HL-60 (cell line): ENCODE data around the gene SLAIN1.

Experiments
- REST ChIP-seq: IDR thresholded peaks from 2 replicates; pipeline ENCODE4 v1.6.1; 2012; ENCODE audit warnings: low read depth; ENCODE audit not compliant: insufficient replicate concordance
- TF ChIP-seq, protein P1 (sequence below): IDR thresholded peaks from one replicate; pipeline ENCODE4 v1.5.1; 2011; ENCODE audit warnings: low read length, control low read depth, inconsistent platforms; ENCODE audit not compliant: insufficient read depth

DNA sequence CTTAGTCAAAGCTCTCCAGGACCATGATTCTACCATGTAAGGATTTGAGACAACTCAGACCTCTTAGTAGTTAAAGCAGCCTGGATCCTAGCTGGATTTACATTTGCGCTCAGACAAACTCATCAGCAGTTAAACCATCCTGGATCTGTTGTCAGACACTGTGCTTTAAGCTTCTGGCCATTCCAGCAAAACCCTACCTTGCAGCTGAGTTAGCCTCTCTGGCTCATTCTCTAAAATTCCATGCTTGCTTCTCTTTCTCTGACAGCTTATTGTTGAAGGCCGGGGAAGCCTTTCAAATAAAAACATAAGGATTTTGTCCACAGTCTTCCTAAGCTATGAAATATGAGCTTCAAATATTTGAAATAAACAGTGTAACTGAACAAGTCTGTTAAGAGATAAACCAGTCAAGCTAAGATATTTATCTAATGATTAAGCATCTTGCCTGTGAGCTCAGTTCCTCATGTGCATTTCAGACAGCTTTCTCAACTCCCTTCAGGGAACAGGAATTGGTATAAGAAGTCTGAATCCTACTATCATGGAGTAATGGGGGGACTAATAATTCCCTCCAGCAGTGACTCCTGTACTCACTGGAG is 89.3 kb downstream of the SLAIN1 start:
- TF ChIP-seq, protein P1, sequence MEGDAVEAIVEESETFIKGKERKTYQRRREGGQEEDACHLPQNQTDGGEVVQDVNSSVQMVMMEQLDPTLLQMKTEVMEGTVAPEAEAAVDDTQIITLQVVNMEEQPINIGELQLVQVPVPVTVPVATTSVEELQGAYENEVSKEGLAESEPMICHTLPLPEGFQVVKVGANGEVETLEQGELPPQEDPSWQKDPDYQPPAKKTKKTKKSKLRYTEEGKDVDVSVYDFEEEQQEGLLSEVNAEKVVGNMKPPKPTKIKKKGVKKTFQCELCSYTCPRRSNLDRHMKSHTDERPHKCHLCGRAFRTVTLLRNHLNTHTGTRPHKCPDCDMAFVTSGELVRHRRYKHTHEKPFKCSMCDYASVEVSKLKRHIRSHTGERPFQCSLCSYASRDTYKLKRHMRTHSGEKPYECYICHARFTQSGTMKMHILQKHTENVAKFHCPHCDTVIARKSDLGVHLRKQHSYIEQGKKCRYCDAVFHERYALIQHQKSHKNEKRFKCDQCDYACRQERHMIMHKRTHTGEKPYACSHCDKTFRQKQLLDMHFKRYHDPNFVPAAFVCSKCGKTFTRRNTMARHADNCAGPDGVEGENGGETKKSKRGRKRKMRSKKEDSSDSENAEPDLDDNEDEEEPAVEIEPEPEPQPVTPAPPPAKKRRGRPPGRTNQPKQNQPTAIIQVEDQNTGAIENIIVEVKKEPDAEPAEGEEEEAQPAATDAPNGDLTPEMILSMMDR: no peak
- TF ChIP-seq REST: no peak
